HL-60 (cell line): ENCODE data around the gene TRIM54.

Experiments
- CTCF ChIP-seq: IDR thresholded peaks from one replicate; pipeline ENCODE4 v1.5.1; 2011; ENCODE audit warnings: low read length, control low read depth, inconsistent platforms; ENCODE audit not compliant: insufficient read depth
- POLR2AphosphoS5 ChIP-seq: IDR thresholded peaks from 2 replicates; pipeline ENCODE4 v1.6.1; 2012; ENCODE audit warnings: low read depth

GRCh38 chr2:27305516-27305915 lies 23.3 kb downstream of the TRIM54 start:
- TF ChIP-seq CTCF (no peak), POLR2AphosphoS5 (no peak)
